Measurements from ENCODE around the gene PPARGC1A.

Gene PPARGC1A

DNA sequence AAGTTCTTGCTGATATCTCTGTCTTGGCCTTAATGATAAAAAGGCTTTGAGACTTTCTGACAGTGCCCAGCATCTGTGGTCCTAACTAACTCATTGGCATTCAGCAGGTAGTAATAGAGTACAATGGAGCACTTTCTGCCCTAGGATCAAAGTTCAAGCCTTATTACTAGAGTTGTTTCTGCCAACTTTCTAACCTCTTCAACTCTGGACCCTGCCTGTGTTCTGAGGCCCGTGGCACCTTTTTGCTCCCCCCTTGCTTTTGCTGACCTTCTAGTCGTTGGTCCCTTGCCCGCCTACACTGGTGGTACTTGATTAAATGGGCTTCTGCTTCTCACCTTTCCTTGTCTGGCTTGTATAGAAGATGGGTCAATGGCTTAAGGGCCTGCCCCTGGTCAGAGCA, 126.3 kb downstream of the PPARGC1A start:
- no peaks in the 10 kb centered on the region for H3K79me2 ChIP-seq (ENCODE audit: control insufficient read depth, low read length)
- no peaks in the 10 kb centered on the region for H3F3A ChIP-seq (ENCODE audit: control insufficient read depth, insufficient read depth)
- H3K36me3 ChIP-seq (ENCODE audit: control insufficient read depth, low read length) = no peaks in the 10 kb centered on the region
- H3K9me3 ChIP-seq (ENCODE audit: control insufficient read depth, insufficient read depth, low read length) = no peaks in the 10 kb centered on the region
- H3K4me2 ChIP-seq (ENCODE audit: low read length) = no peak overlapping the region
- no peaks in the 10 kb centered on the region for H3K9me2 ChIP-seq (replicated peaks; ENCODE audit: control insufficient read depth, low read length)
- H3K4me1 ChIP-seq (ENCODE audit: control insufficient read depth, low read length) = no peaks in the 10 kb centered on the region
- no peak overlapping the region for H3K4me3 ChIP-seq (ENCODE audit: low read length)
- no peaks in the 10 kb centered on the region for H4K20me1 ChIP-seq (ENCODE audit: control insufficient read depth, insufficient read depth, low read depth, low read length)
- no peaks in the 10 kb centered on the region for H3K27me3 ChIP-seq (ENCODE audit: control insufficient read depth, low read length)
- no peak overlapping the region for H3K27ac ChIP-seq (ENCODE audit: low read depth, low read length)
- no peak for TF ChIP-seq EZH2phosphoT487 (IDR thresholded peaks at IDR 0.05; ENCODE audit: borderline replicate concordance, low read length)
- TF ChIP-seq, protein P1, sequence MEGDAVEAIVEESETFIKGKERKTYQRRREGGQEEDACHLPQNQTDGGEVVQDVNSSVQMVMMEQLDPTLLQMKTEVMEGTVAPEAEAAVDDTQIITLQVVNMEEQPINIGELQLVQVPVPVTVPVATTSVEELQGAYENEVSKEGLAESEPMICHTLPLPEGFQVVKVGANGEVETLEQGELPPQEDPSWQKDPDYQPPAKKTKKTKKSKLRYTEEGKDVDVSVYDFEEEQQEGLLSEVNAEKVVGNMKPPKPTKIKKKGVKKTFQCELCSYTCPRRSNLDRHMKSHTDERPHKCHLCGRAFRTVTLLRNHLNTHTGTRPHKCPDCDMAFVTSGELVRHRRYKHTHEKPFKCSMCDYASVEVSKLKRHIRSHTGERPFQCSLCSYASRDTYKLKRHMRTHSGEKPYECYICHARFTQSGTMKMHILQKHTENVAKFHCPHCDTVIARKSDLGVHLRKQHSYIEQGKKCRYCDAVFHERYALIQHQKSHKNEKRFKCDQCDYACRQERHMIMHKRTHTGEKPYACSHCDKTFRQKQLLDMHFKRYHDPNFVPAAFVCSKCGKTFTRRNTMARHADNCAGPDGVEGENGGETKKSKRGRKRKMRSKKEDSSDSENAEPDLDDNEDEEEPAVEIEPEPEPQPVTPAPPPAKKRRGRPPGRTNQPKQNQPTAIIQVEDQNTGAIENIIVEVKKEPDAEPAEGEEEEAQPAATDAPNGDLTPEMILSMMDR (IDR thresholded peaks at IDR 0.05; ENCODE audit: low read depth, low read length, poor library complexity, severe bottlenecking) = no peak

DNA sequence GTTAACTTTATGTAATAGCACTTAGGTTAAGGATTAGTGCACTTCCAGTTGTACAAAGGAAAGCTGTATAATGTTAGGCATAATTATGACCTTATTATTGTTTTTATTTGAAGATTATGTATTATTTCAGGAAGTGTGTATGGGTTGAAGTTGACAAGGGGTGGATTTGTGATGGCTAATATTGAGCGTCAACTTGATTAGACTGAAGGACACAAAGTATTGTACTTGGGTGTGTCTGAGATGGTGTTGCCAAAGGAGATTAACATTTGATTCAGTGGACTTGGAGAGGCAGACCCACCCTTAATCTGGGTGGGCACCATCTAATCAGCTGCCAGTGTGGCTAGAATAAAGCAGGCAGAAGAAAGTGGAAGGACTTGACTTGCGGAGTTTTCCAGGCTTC, 127.3 kb downstream of the PPARGC1A start:
- Histone ChIP-seq H3K4me2 (ENCODE audit: low read length) (no peak overlapping the region), H3K79me2 (ENCODE audit: control insufficient read depth, low read length) (no peaks in the 10 kb centered on the region), H3K9me3 (ENCODE audit: control insufficient read depth, insufficient read depth, low read length) (no peaks in the 10 kb centered on the region), H3K4me3 (ENCODE audit: low read length) (no peak overlapping the region), H3K27me3 (ENCODE audit: control insufficient read depth, low read length) (no peaks in the 10 kb centered on the region), H3K36me3 (ENCODE audit: control insufficient read depth, low read length) (no peaks in the 10 kb centered on the region), H3K4me1 (ENCODE audit: control insufficient read depth, low read length) (no peaks in the 10 kb centered on the region), H4K20me1 (ENCODE audit: control insufficient read depth, insufficient read depth, low read depth, low read length) (no peaks in the 10 kb centered on the region), H3F3A (ENCODE audit: control insufficient read depth, insufficient read depth) (no peaks in the 10 kb centered on the region), H3K27ac (ENCODE audit: low read depth, low read length) (no peak overlapping the region), H3K9me2 (replicated peaks; ENCODE audit: control insufficient read depth, low read length) (no peaks in the 10 kb centered on the region)
- TF ChIP-seq, protein P1 (IDR thresholded peaks at IDR 0.05; ENCODE audit: low read depth, low read length, poor library complexity, severe bottlenecking) = no peak
- TF ChIP-seq EZH2phosphoT487 (IDR thresholded peaks at IDR 0.05; ENCODE audit: borderline replicate concordance, low read length) = no peak

DNA sequence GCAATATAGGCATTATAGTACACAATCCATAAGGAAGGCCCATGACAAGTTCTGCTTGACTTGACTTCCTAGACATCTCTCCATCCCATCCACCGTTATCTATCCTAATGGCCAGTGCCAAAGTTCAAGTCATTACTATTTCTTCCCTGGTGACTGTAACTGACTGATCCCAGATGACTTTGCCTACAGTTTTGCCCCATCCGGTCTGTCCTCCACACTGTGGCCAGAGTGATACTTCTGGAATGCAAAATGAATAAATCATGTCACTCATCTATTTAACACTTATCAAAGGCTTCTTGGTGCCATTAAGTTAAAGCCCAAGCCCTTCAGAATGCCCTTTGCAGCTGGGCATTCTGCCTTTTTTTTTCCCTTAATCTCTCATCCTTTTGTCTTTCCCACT, 130.8 kb downstream of the PPARGC1A start:
- H3K79me2 ChIP-seq (ENCODE audit: control insufficient read depth, low read length) = no peaks in the 10 kb centered on the region
- H3K27ac ChIP-seq (ENCODE audit: low read depth, low read length) = no peak overlapping the region
- no peak overlapping the region for H3K4me3 ChIP-seq (ENCODE audit: low read length)
- H3F3A ChIP-seq (ENCODE audit: control insufficient read depth, insufficient read depth) = no peaks in the 10 kb centered on the region
- no peaks in the 10 kb centered on the region for H3K36me3 ChIP-seq (ENCODE audit: control insufficient read depth, low read length)
- H3K4me2 ChIP-seq (ENCODE audit: low read length) = no peak overlapping the region
- TF ChIP-seq, protein P1 (IDR thresholded peaks at IDR 0.05; ENCODE audit: low read depth, low read length, poor library complexity, severe bottlenecking) = no peak
- no peak for TF ChIP-seq EZH2phosphoT487 (IDR thresholded peaks at IDR 0.05; ENCODE audit: borderline replicate concordance, low read length)
- H3K9me2 ChIP-seq (replicated peaks; ENCODE audit: control insufficient read depth, low read length) = no peaks in the 10 kb centered on the region
- no peaks in the 10 kb centered on the region for H3K4me1 ChIP-seq (ENCODE audit: control insufficient read depth, low read length)
- H3K9me3 ChIP-seq (ENCODE audit: control insufficient read depth, insufficient read depth, low read length) = no peaks in the 10 kb centered on the region
- no peaks in the 10 kb centered on the region for H4K20me1 ChIP-seq (ENCODE audit: control insufficient read depth, insufficient read depth, low read depth, low read length)
- no peaks in the 10 kb centered on the region for H3K27me3 ChIP-seq (ENCODE audit: control insufficient read depth, low read length)

DNA sequence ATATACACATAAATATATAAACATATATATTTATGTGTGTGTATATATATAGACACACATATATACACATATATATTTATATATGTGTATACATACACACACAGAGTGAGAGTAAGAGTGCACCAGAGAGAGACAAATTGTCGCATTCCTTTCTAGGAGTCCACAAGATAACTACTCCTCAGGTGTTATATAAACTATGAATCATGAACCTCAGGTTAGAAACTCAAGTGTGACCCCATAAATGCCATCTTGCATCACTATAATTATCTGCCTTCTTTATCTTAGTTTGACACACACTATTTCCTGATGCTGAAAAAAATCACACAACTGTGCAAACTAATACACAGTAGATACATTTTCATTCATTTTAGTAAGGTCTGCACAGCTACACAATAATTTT, 135.2 kb downstream of the PPARGC1A start:
- no peaks in the 10 kb centered on the region for H3K79me2 ChIP-seq (ENCODE audit: control insufficient read depth, low read length)
- H3K9me2 ChIP-seq (replicated peaks; ENCODE audit: control insufficient read depth, low read length) = no peaks in the 10 kb centered on the region
- no peak overlapping the region for H3K4me3 ChIP-seq (ENCODE audit: low read length)
- H3K4me1 ChIP-seq (ENCODE audit: control insufficient read depth, low read length) = no peaks in the 10 kb centered on the region
- no peak overlapping the region for H3K4me2 ChIP-seq (ENCODE audit: low read length)
- H3K27me3 ChIP-seq (ENCODE audit: control insufficient read depth, low read length) = no peaks in the 10 kb centered on the region
- no peaks in the 10 kb centered on the region for H3K36me3 ChIP-seq (ENCODE audit: control insufficient read depth, low read length)
- no peaks in the 10 kb centered on the region for H4K20me1 ChIP-seq (ENCODE audit: control insufficient read depth, insufficient read depth, low read depth, low read length)
- TF ChIP-seq EZH2phosphoT487 (IDR thresholded peaks at IDR 0.05; ENCODE audit: borderline replicate concordance, low read length) = no peak
- TF ChIP-seq, protein P1 (IDR thresholded peaks at IDR 0.05; ENCODE audit: low read depth, low read length, poor library complexity, severe bottlenecking) = no peak
- no peak overlapping the region for H3K27ac ChIP-seq (ENCODE audit: low read depth, low read length)
- no peaks in the 10 kb centered on the region for H3F3A ChIP-seq (ENCODE audit: control insufficient read depth, insufficient read depth)
- H3K9me3 ChIP-seq (ENCODE audit: control insufficient read depth, insufficient read depth, low read length) = no peaks in the 10 kb centered on the region

All from DOHH2 (cell line).